HL-60 (cell line): Measurements from ENCODE around the gene TNS2.

ENCODE experiments used
- CTCF ChIP-seq: IDR thresholded peaks from one replicate; pipeline ENCODE4 v1.5.1; 2011; ENCODE audit warnings: low read length, control low read depth, inconsistent platforms; ENCODE audit not compliant: insufficient read depth
- POLR2AphosphoS5 ChIP-seq: IDR thresholded peaks from 2 replicates; pipeline ENCODE4 v1.6.1; 2012; ENCODE audit warnings: low read depth
- REST ChIP-seq: IDR thresholded peaks from 2 replicates; pipeline ENCODE4 v1.6.1; 2012; ENCODE audit warnings: low read depth; ENCODE audit not compliant: insufficient replicate concordance

GRCh38 chr12:53004178-53004577, 45.7 kb upstream of the TNS2 start:
- TF ChIP-seq REST (no peak), CTCF (no peak), POLR2AphosphoS5 (no peak)
